ENCODE data around the gene RTL3. TPM values are rescaled to one million over a fixed set of nuclear protein-coding genes. Genes with fewer than 3 reads are reported as not detected.

Gene RTL3
- total RNA-seq, 1 experiment from 2014 or later = not detected

DNA sequence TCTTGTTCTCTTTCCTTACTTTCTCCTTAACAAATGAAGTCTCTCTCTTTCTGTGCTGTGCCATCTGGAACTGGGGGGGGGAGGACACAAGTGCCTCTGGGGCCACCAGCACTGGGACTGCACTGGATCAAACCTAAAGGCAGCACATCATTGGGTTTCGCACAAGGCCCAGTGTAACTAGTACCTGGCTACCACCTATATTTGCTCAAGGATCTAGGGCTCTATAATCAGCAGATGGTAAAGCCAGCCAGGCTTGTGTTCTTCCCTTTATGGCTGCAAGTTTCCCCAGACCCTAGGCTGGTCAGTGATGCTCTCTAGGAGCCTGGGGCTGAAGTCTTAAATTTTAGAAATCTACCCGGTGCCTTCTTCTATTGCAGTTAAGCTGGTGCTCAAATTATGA lies 40.1 kb downstream of the RTL3 start:
- no peak for DNase-seq (ENCODE audit: low read depth)

DNA sequence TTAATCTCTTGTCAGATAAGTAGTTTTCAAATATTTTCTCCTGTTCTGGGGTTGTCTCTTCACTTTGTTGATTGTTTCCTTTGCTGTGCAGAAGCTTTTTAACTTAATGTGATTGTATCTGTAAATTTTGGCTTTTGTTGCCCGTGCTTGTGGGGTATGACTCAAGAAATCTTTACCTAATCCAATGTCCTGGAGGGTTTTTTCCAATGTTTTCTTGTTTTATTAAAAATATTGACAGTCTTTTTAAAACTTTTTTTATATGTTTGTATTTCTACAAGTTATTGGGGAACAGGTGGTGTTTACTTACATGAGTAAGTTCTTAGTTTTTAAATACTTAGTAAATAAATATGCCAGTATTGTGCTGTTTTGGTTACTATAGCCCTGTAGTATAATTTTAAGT lies 44.9 kb downstream of the RTL3 start:
- no peak for DNase-seq (ENCODE audit: low read depth)

Other genes with a start within 250 kb of the RTL3 start
- not detected in 2 replicates for gene LPAR4, start 88.4 kb upstream of the RTL3 start, total RNA-seq (2014; rRNA removed; shearing (Covaris generic))

All from Daoy (cell line).